ENCODE data around the gene GNL2. TPM values are rescaled to one million over a fixed set of nuclear protein-coding genes. Genes with fewer than 3 reads are reported as not detected.
A peak's percentile ranks its signal among the peaks of the same experiment; 100 is the strongest.

The GNL2 gene
- total and polyA plus RNA-seq, 9 of the 15 experiments (the other 6 are each of a cell fraction or from before 2014, with no cell fraction given) = 156 to 371 (median 263) TPM

GRCh38 chr1:37553927-37554808 lies 41.6 kb downstream of the GNL2 start, which contains the start of gene SNIP1 (continued):
- TF ChIP-seq REST (IDR thresholded peaks at IDR 0.05; ENCODE audit: borderline replicate concordance) (peak; percentile 68), REST (CRISPR knock-in tag; IDR thresholded peaks at IDR 0.05; ENCODE audit: low read depth) (peak; percentile 71; the same call in 1 of the 2 replicates), ELF2 (CRISPR knock-in tag; IDR thresholded peaks at IDR 0.05) (peak; percentile 86), ZNF655 (CRISPR knock-in tag; IDR thresholded peaks at IDR 0.05) (no peak), ZC3H11A (IDR thresholded peaks at IDR 0.05; ENCODE audit: low read depth, low read length) (no peak), BRCA1 (IDR thresholded peaks at IDR 0.05) (no peak), BRCA1 (CRISPR knock-in tag; IDR thresholded peaks at IDR 0.05) (no peak), ETV6 (IDR thresholded peaks at IDR 0.05; ENCODE audit: borderline replicate concordance in 1 of 2, low read depth in 2 of 2, low read length in 1 of 2) (no peak), ETV6 (CRISPR knock-in tag; IDR thresholded peaks at IDR 0.05; ENCODE audit: borderline replicate concordance) (no peak), SAFB (IDR thresholded peaks at IDR 0.05; ENCODE audit: borderline replicate concordance, low read depth, low read length) (no peak), CREB3 (tag; conservative IDR thresholded peaks at IDR 0.05; ENCODE audit: low read depth) (no peak), ZSCAN32 (CRISPR knock-in tag; IDR thresholded peaks at IDR 0.05) (no peak), STAT5A (IDR thresholded peaks at IDR 0.05; ENCODE audit: borderline replicate concordance, low read length) (no peak)
- TF ChIP-seq, protein P1, sequence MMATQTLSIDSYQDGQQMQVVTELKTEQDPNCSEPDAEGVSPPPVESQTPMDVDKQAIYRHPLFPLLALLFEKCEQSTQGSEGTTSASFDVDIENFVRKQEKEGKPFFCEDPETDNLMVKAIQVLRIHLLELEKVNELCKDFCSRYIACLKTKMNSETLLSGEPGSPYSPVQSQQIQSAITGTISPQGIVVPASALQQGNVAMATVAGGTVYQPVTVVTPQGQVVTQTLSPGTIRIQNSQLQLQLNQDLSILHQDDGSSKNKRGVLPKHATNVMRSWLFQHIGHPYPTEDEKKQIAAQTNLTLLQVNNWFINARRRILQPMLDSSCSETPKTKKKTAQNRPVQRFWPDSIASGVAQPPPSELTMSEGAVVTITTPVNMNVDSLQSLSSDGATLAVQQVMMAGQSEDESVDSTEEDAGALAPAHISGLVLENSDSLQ (IDR thresholded peaks at IDR 0.05) = peak; percentile 73
